ENCODE data around the gene SFXN3.

The SFXN3 gene

DNA sequence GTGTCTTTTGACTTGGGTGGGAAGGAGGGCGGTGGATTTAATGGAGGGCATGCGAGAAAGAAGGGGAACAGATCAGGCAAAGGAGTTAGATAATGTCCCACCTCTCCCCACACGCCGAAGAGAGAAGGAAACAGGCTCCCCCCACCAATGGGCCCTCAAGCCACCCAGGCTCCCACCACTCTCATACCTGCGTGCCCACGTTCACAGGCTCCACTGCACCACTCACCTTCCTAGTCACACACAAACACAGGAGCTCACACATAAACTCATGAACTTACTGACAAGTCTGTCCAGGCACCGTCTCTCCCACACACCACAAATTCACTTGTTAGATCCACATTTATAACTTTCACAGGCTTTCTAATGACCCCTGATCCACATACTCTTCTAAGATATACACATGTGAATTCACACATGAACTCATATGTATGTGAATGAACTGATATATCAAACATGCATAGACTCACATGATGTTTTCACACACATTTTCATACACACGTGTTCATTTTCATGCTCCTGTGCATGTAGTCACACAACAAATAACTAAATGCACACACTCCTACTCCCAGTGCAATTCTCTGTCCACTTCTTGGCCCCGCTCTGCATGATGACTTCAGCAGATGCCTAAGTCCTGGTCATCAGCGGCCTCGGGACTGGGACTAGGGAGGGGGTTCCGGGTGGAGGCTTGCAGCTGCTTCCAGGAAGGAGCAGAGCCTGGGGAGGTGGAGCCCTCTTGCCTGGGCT is 29.9 kb upstream of the SFXN3 start:
- Histone ChIP-seq H3K4me1 (ENCODE audit: control insufficient read depth, insufficient read depth, low read length) (peaks cover 17% of the 10 kb centered on the region), H3K4me3 (ENCODE audit: low read depth, low read length) (peak overlapping the region; percentile 88)

DNA sequence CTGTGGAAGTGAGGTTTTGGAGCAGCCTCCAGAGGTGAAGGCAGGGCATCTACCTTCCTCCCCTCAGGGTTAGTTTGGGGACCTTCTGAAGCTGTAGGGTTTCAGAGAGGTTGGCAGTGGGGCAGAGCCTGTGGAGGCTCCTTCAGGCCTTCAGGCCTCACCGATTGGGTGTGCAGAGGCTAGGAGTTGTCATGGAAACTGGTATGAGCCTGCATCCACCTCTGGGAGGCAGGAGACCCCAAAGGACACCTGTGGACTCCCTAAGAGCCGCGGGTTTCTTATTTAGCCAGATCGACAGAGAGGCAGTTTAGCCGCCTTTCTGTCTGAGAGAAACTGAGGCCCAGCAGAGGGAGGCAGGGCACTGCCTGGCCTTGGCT is 29.4 kb upstream of the SFXN3 start:
- Histone ChIP-seq H3K27ac (ENCODE audit: low read depth, low read length) (peak overlapping the region; percentile 17), H3K27me3 (ENCODE audit: control insufficient read depth, insufficient read depth, low read length) (no peaks in the 10 kb centered on the region), H3K4me3 (ENCODE audit: low read depth, low read length) (no peak overlapping the region), H3K36me3 (ENCODE audit: control insufficient read depth, insufficient read depth, low read length) (peaks cover 43% of the 10 kb centered on the region), H3K4me1 (ENCODE audit: control insufficient read depth, insufficient read depth, low read length) (peaks cover 12% of the 10 kb centered on the region), H3K9ac (ENCODE audit: low read depth, low read length) (no peak overlapping the region), H3K9me3 (ENCODE audit: control insufficient read depth, insufficient read depth, low read length) (no peaks in the 10 kb centered on the region)

More for the DNA sequence above, 29.9 kb upstream of the SFXN3 start:
- H3K27me3 ChIP-seq (ENCODE audit: control insufficient read depth, insufficient read depth, low read length): no peaks in the 10 kb centered on the region
- no peak overlapping the region for H3K9ac ChIP-seq (ENCODE audit: low read depth, low read length)
- H3K27ac ChIP-seq (ENCODE audit: low read depth, low read length): peak overlapping the region; percentile 17
- H3K9me3 ChIP-seq (ENCODE audit: control insufficient read depth, insufficient read depth, low read length): no peaks in the 10 kb centered on the region
- peaks cover 38% of the 10 kb centered on the region for H3K36me3 ChIP-seq (ENCODE audit: control insufficient read depth, insufficient read depth, low read length)

DNA sequence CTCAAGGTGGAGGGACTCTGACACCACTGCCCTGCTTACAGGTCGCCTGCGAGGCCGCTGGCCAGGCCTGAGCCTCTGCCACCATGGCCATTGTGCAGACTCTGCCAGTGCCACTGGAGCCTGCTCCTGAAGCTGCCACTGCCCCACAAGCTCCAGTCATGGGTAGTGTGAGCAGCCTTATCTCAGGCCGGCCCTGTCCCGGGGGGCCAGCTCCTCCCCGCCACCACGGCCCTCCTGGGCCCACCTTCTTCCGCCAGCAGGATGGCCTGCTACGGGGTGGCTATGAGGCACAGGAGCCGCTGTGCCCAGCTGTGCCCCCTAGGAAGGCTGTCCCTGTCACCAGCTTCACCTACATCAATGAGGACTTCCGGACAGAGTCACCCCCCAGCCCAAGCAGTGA is 28.6 kb upstream of the SFXN3 start:
- H3K4me1 ChIP-seq (ENCODE audit: control insufficient read depth, insufficient read depth, low read length): peaks cover 11% of the 10 kb centered on the region
- H3K9ac ChIP-seq (ENCODE audit: low read depth, low read length): no peak overlapping the region
- H3K27ac ChIP-seq (ENCODE audit: low read depth, low read length): no peak overlapping the region

DNA sequence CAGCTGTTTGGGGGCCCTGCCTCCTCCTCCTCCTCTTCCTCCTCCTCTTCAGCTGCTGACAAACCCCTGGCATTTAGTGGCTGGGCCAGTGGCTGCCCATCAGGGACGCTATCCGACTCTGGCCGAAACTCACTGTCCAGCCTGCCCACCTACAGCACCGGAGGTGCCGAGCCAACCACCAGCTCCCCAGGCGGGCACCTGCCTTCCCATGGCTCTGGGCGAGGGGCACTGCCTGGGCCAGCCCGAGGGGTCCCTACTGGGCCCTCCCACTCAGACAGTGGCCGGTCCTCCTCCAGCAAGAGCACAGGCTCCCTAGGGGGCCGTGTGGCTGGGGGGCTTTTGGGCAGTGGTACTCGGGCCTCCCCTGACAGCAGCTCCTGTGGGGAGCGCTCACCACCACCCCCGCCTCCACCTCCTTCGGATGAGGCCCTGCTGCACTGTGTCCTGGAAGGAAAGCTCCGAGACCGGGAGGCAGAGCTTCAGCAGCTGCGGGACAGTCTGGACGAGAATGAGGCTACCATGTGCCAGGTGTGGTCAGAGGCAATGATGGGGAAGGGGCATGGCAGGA is 27.3 kb upstream of the SFXN3 start:
- Histone ChIP-seq H3K36me3 (ENCODE audit: control insufficient read depth, insufficient read depth, low read length) (peaks cover 52% of the 10 kb centered on the region), H3K27ac (ENCODE audit: low read depth, low read length) (no peak overlapping the region), H3K9ac (ENCODE audit: low read depth, low read length) (no peak overlapping the region), H3K4me1 (ENCODE audit: control insufficient read depth, insufficient read depth, low read length) (peaks cover 7% of the 10 kb centered on the region), H3K4me3 (ENCODE audit: low read depth, low read length) (no peak overlapping the region), H3K9me3 (ENCODE audit: control insufficient read depth, insufficient read depth, low read length) (no peaks in the 10 kb centered on the region), H3K27me3 (ENCODE audit: control insufficient read depth, insufficient read depth, low read length) (no peaks in the 10 kb centered on the region)

More for the DNA sequence above, 28.6 kb upstream of the SFXN3 start:
- no peak overlapping the region for H3K4me3 ChIP-seq (ENCODE audit: low read depth, low read length)
- H3K9me3 ChIP-seq (ENCODE audit: control insufficient read depth, insufficient read depth, low read length): no peaks in the 10 kb centered on the region
- no peaks in the 10 kb centered on the region for H3K27me3 ChIP-seq (ENCODE audit: control insufficient read depth, insufficient read depth, low read length)
- H3K36me3 ChIP-seq (ENCODE audit: control insufficient read depth, insufficient read depth, low read length): peaks cover 51% of the 10 kb centered on the region

DNA sequence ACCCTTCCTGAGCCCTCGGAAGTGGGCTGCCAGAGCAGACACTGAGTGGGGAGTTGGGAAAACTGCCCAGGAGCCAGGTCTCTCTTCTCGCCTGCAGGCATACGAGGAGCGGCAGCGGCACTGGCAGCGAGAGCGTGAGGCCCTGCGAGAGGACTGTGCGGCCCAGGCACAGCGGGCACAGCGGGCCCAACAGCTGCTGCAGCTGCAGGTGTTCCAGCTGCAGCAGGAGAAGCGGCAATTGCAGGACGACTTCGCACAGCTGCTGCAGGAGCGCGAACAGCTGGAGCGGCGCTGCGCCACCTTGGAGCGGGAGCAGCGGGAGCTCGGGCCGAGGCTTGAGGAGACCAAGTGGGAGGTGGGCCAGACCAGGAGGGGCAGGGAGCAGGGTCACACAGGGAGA is 25.7 kb upstream of the SFXN3 start:
- Histone ChIP-seq H3K27me3 (ENCODE audit: control insufficient read depth, insufficient read depth, low read length) (no peaks in the 10 kb centered on the region), H3K9ac (ENCODE audit: low read depth, low read length) (no peak overlapping the region), H3K27ac (ENCODE audit: low read depth, low read length) (no peak overlapping the region), H3K4me3 (ENCODE audit: low read depth, low read length) (no peak overlapping the region), H3K9me3 (ENCODE audit: control insufficient read depth, insufficient read depth, low read length) (no peaks in the 10 kb centered on the region), H3K4me1 (ENCODE audit: control insufficient read depth, insufficient read depth, low read length) (peaks cover 6% of the 10 kb centered on the region; the same call in 1 of the 2 replicates), H3K36me3 (ENCODE audit: control insufficient read depth, insufficient read depth, low read length) (peaks cover 52% of the 10 kb centered on the region)

DNA sequence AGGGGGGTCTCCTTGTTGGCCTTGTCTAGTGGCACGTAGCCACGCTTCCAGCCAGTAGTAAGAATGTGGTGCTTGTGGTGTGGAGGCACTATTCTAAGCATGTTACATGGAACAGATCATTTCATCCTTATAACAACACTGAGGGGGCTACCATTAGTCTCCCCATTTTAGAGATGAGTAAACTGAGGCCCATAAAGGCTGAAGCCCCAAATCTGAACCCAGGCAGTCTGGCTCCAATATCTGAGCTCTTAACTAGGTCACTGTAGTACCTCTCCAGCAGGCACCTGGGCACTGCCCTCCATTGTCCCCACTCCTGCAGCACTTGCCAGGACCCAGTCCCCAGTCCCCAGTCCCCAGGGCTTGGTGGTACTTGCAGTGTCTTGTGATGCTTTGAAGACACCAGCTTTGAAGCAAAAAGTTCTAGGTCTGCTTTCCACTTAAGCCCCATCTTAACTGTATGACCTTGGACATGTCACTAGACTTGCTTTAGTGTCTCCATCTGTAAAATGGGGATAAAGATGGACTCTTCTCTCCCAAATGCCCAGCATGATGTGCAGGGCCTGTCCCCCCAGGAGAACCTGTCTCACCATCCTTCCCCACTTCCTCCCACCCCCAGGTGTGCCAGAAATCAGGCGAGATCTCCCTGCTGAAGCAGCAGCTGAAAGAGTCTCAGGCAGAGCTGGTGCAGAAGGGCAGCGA is 25.0 kb upstream of the SFXN3 start:
- no peaks in the 10 kb centered on the region for H3K27me3 ChIP-seq (ENCODE audit: control insufficient read depth, insufficient read depth, low read length)
- peaks cover 52% of the 10 kb centered on the region for H3K36me3 ChIP-seq (ENCODE audit: control insufficient read depth, insufficient read depth, low read length)
- no peak overlapping the region for H3K9ac ChIP-seq (ENCODE audit: low read depth, low read length)
- H3K4me3 ChIP-seq (ENCODE audit: low read depth, low read length): no peak overlapping the region
- no peaks in the 10 kb centered on the region for H3K9me3 ChIP-seq (ENCODE audit: control insufficient read depth, insufficient read depth, low read length)
- no peak overlapping the region for H3K27ac ChIP-seq (ENCODE audit: low read depth, low read length)
- H3K4me1 ChIP-seq (ENCODE audit: control insufficient read depth, insufficient read depth, low read length): peaks cover 5% of the 10 kb centered on the region; the same call in 1 of the 2 replicates

DNA sequence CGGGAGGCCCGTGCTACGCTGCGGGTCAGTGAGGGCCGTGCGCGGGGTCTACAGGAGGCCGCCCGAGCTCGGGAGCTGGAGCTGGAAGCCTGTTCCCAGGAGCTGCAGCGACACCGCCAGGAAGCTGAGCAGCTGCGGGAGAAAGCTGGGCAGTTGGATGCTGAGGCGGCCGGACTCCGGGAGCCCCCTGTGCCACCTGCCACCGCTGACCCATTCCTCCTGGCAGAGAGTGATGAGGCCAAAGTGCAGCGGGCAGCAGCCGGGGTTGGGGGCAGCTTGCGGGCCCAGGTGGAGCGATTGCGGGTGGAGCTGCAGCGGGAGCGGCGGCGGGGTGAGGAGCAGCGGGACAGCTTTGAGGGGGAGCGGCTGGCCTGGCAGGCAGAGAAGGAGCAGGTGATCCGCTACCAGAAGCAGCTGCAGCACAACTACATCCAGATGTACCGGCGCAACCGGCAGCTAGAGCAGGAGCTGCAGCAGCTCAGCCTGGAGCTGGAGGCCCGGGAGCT is 24.4 kb upstream of the SFXN3 start:
- H3K9me3 ChIP-seq (ENCODE audit: control insufficient read depth, insufficient read depth, low read length): no peaks in the 10 kb centered on the region
- H3K27ac ChIP-seq (ENCODE audit: low read depth, low read length): no peak overlapping the region
- no peak overlapping the region for H3K9ac ChIP-seq (ENCODE audit: low read depth, low read length)
- H3K27me3 ChIP-seq (ENCODE audit: control insufficient read depth, insufficient read depth, low read length): no peaks in the 10 kb centered on the region
- no peaks in the 10 kb centered on the region; the same call in 1 of the 2 replicates for H3K4me1 ChIP-seq (ENCODE audit: control insufficient read depth, insufficient read depth, low read length)
- H3K36me3 ChIP-seq (ENCODE audit: control insufficient read depth, insufficient read depth, low read length): peaks cover 52% of the 10 kb centered on the region
- H3K4me3 ChIP-seq (ENCODE audit: low read depth, low read length): no peak overlapping the region

DNA sequence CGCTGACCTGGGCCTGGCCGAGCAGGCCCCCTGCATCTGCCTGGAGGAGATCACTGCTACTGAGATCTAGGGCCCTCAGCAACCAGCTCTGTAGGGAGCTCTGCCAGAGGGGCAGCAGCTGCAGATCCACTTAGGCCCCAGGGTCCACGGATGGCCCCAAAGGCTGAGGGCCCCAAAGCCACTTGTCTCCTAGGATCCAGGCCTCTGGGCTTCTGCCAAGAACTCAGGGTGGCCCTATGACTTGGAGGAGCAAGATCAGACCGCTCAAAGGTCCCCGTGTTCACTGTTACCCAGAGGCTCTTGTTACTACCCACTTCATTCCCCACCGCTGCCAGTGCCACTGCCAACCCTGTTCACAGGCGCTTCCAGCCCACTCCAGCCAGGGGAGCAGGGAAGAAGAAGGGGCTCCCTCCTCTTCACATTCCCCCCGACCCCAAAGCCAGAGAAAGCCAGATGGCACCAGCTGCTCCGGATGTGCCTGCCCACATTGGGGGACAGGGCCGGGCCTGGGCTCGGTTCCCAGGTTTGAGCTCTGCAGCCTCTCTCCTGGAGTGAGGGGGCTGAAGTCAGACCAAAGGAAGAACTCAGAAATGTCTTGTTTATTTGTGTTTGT is 23.8 kb upstream of the SFXN3 start:
- H3K4me3 ChIP-seq (ENCODE audit: low read depth, low read length): no peak overlapping the region
- H3K9ac ChIP-seq (ENCODE audit: low read depth, low read length): no peak overlapping the region
- no peak overlapping the region for H3K27ac ChIP-seq (ENCODE audit: low read depth, low read length)

DNA sequence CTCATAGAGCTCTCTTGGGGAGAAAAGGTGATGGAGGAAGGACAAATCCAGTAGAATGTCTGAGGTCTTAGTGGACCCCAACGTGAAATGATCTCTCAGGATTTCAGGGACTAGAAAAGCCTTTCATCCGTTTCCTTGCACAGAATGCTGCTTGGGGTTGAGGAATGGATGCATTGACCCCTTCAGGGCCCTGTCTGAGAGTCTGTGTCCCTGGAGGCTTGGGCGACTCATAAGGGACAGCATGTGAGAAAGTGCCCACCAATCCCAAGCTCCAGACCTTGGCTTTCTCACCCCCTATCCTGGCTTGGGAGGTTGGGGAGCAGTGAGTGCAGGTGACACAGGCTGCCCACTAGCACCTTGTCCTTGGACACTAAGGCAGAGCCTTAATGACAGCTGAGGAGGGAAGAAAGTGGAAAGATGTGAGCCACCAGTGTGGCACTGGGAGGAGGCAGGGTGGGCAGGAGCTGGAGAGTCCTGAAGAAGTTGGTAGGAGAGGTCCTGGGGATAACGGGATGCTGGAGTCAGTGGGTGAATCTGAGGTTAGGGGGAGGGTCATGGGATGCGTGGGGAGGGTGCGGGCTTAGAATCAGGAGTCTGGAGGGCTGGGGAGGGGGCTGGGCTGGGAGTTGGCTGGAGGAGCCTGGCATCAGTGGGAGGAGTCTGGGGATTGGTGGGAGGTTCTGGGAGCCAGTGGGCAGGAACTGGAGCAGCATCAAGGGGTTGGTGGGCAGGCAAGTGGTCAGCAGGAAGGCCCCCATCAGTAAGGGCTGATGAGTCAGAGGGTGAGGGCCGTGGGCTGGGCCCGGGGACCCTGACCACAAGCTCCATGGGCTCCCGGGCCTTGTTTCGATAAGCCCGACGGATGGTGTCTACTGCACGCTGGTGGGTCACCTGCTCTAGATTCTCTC is 22.9 kb upstream of the SFXN3 start:
- H3K27ac ChIP-seq (ENCODE audit: low read depth, low read length): no peak overlapping the region
- peaks cover 40% of the 10 kb centered on the region for H3K36me3 ChIP-seq (ENCODE audit: control insufficient read depth, insufficient read depth, low read length)
- peaks cover 6% of the 10 kb centered on the region; the same call in 1 of the 2 replicates for H3K4me1 ChIP-seq (ENCODE audit: control insufficient read depth, insufficient read depth, low read length)
- no peaks in the 10 kb centered on the region for H3K9me3 ChIP-seq (ENCODE audit: control insufficient read depth, insufficient read depth, low read length)
- no peaks in the 10 kb centered on the region for H3K27me3 ChIP-seq (ENCODE audit: control insufficient read depth, insufficient read depth, low read length)
- H3K4me3 ChIP-seq (ENCODE audit: low read depth, low read length): no peak overlapping the region
- no peak overlapping the region for H3K9ac ChIP-seq (ENCODE audit: low read depth, low read length)

More for the DNA sequence above, 23.8 kb upstream of the SFXN3 start:
- H3K4me1 ChIP-seq (ENCODE audit: control insufficient read depth, insufficient read depth, low read length): no peaks in the 10 kb centered on the region; the same call in 1 of the 2 replicates
- peaks cover 50% of the 10 kb centered on the region for H3K36me3 ChIP-seq (ENCODE audit: control insufficient read depth, insufficient read depth, low read length)
- no peaks in the 10 kb centered on the region for H3K27me3 ChIP-seq (ENCODE audit: control insufficient read depth, insufficient read depth, low read length)
- H3K9me3 ChIP-seq (ENCODE audit: control insufficient read depth, insufficient read depth, low read length): no peaks in the 10 kb centered on the region

DNA sequence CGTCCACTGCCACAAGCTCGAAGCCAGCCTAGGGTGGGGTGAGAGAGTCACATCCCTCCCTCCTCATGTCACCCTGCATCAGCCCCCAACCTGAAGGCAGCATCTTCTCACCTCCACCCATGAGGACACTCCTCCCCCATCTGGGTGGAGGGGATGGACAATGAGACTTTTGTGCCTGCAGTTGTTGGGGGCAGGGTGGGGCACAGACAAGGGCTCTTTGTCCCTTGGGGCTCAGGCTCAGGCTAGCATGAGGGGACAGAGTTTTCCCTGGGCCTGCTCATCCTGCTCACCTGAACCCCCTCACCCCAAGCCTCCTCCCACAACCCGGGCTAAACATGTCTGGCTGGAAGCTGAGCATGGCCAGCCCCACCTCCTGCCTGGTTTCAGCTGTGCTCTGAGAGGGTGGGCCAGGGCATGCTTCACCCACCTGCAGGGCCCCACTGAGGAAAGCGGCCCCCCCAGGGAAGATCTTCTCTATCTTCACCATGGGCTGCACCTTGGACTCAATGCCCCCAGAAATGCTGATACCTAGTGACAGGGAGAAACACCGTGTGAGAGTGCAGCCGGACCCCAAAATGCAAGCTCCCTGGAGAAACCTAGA is 22.1 kb upstream of the SFXN3 start:
- H3K9me3 ChIP-seq (ENCODE audit: control insufficient read depth, insufficient read depth, low read length): no peaks in the 10 kb centered on the region
- H3K27ac ChIP-seq (ENCODE audit: low read depth, low read length): no peak overlapping the region
- no peak overlapping the region for H3K9ac ChIP-seq (ENCODE audit: low read depth, low read length)
- peaks cover 34% of the 10 kb centered on the region for H3K36me3 ChIP-seq (ENCODE audit: control insufficient read depth, insufficient read depth, low read length)
- no peaks in the 10 kb centered on the region for H3K27me3 ChIP-seq (ENCODE audit: control insufficient read depth, insufficient read depth, low read length)
- no peak overlapping the region for H3K4me3 ChIP-seq (ENCODE audit: low read depth, low read length)
- peaks cover 7% of the 10 kb centered on the region; the same call in 1 of the 2 replicates for H3K4me1 ChIP-seq (ENCODE audit: control insufficient read depth, insufficient read depth, low read length)

All from HUES48 (cell line).